ENCODE measurements around the gene SCN1A.

DNA sequence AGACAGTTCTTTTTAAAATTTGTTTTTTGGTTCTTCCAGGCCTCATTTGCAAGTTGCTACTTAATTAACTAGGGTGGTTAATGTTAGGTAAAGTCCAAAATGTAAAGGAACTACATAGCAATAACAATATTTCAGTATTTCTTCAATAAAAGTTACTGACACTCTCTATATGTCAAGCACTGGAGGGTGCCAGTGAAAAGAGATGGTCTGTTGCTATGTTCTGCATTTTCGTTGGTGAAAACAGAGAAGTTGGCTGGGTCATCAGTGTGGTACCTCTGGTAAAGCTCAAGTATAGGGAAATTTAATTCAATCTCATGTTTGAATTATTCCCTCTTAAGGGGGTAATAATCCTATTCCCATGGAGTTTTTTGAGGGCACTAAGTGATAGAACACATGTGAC lies 16.3 kb upstream of the SCN1A start:
- no peak for TF ChIP-seq POLR2A (IDR thresholded peaks at IDR 0.05)
- TF ChIP-seq, protein P1, sequence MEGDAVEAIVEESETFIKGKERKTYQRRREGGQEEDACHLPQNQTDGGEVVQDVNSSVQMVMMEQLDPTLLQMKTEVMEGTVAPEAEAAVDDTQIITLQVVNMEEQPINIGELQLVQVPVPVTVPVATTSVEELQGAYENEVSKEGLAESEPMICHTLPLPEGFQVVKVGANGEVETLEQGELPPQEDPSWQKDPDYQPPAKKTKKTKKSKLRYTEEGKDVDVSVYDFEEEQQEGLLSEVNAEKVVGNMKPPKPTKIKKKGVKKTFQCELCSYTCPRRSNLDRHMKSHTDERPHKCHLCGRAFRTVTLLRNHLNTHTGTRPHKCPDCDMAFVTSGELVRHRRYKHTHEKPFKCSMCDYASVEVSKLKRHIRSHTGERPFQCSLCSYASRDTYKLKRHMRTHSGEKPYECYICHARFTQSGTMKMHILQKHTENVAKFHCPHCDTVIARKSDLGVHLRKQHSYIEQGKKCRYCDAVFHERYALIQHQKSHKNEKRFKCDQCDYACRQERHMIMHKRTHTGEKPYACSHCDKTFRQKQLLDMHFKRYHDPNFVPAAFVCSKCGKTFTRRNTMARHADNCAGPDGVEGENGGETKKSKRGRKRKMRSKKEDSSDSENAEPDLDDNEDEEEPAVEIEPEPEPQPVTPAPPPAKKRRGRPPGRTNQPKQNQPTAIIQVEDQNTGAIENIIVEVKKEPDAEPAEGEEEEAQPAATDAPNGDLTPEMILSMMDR (IDR thresholded peaks at IDR 0.05): no peak
